GM21515 (cell line): ENCODE results near the gene TWIST2.

Source experiments
- ATAC-seq: cut with Tn5 transposase; IDR thresholded peaks from one replicate; pipeline ENCODE4 v1.9.1; 2021; ENCODE audit not compliant: unreplicated experiment

Gene TWIST2

GRCh38 chr2:238888781-238889180, 40.9 kb downstream of the TWIST2 start:
- no peak for ATAC-seq

- ATAC-seq: no peak
Observed at GRCh38 chr2:238890131-238890530, 42.2 kb downstream of the TWIST2 start.

- no peak for ATAC-seq
Observed at GRCh38 chr2:238890618-238891456, 43.0 kb downstream of the TWIST2 start.

DNA sequence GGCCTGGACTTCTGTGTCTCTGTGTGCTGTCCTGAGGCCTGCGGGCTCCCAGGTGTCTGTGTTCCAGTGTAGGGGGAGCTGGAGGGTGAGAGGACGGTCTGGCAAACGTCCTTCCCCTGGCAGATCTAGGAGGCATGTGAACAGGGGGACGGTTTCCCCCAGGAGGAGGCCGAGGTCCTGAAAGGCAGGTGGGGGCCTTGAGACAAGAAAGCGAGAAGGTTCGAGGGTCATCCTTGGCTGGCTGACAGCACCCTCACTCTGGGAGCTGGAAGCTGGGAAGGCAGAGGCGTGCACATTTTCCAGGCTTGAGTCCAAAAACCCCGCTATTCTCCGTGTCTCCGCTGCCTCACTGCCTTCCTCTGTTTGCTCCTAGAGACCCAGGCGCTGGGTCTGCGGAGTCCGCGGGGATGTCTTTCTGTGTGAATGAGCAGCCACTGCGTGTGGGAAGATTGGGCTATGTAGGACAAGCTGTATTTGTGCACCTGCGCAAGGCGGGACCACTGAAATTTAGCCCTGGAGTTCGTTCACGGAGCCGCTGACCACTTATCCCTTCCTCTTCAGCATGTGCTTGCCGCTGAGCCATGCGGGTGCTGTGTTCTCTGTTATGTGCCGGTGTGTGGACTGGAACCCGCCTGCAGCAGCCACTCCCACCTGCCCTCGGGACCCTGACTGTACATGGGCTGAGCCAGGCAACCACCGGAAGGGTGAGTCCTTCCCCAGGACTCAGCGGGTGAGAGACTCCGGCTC, 43.7 kb downstream of the TWIST2 start:
- no peak for ATAC-seq

DNA sequence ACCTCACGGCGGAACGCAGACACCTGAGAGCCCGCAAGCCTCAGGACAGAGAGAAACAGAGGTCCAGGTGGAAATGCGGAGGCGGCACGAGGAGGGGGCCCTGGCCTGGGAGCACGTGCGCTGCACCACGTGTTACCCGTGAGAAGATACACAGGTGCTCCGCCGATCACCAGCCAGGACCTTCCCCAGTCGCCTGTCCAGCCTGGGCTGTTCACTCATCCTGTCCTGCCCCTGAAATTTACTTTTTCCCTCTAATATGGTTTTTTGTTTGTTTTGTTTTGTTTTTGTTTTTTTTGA, 44.3 kb downstream of the TWIST2 start:
- no peak for ATAC-seq

- ATAC-seq: no peak
Observed at GRCh38 chr2:238892796-238893195, 44.9 kb downstream of the TWIST2 start.

GRCh38 chr2:238893349-238894000, 45.6 kb downstream of the TWIST2 start:
- ATAC-seq: no peak

DNA sequence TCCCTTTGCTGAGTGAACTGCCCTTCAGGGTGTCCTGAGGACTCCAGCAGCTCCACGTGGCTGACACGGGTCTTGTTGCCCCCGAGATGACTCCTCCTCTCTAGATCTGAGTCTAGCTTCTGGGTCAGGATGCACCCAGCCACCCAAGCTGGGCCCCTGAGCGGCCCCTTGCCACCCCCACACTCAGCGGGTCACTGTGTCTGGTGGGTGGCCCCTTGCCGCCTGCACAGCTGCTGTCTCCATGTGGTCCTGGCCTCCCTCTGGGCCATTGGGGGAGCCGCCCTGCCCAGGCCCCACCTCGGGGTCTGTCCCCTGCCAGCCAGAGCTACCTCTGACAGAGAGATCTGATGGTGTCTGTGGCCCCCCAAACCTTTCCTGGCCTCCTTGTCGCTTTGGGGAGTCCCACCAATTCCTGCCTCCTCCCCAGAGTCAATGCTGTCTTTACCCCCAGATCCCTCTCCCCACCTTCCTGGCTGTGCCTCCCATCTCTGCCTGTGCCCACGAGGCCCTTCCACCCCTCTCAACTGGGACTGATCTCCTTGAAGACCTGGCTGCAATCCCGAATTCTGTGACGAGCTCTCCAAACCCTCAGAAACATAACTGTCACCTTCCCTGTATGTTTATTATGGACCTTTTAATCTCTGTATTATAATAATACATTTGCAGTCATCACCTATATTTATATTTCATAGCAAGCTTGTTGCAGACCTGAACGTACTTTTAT, 46.5 kb downstream of the TWIST2 start:
- ATAC-seq: no peak

GRCh38 chr2:238894950-238895298, 47.0 kb downstream of the TWIST2 start:
- ATAC-seq: no peak

DNA sequence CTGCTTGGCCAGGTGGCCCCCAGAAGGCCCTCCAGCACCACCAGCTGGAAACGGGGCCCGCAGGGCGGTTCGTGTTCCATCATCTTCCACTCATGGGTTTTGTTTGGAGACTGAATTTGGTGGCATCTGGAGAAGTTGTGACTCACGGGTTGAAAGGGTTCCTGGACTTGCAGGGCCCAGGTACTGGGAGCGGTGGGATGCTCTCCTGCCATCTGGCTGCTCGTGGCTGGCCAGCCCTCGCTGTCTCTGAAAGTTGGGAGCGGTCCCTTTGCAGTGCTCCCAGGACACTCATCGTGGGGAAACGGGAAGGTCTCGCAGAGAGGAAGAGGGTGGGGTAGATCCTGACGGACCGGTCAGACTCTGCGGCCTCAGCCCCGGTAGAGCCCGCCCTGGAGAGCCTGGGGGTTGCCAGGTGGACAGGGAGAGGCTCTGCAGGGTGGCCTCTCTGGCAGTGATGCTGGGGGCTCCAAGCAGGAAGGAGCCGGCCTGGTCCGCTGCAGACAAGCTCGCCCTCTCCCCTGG, 47.5 kb downstream of the TWIST2 start:
- no peak for ATAC-seq

GRCh38 chr2:238895891-238896600, 48.2 kb downstream of the TWIST2 start:
- ATAC-seq: no peak

DNA sequence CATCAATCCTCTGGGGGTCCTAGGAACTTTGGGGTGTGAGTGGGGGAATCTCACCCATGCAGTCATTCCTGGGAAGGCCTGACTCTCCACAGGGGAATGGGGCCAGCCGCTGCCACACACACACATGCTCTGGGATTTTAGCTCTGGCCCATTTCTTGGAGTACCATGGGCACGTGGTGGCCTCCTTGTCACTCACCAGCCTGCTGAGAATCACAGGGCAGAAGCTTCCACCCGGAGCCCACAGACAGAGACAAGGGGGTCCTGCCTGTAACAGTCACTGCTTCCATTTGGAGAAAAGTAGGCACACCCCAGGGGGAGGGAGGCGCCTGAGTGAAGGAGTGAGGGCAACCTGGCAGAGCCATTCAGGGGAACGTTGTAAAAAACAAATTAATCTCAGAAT, 48.8 kb downstream of the TWIST2 start:
- ATAC-seq: no peak

DNA sequence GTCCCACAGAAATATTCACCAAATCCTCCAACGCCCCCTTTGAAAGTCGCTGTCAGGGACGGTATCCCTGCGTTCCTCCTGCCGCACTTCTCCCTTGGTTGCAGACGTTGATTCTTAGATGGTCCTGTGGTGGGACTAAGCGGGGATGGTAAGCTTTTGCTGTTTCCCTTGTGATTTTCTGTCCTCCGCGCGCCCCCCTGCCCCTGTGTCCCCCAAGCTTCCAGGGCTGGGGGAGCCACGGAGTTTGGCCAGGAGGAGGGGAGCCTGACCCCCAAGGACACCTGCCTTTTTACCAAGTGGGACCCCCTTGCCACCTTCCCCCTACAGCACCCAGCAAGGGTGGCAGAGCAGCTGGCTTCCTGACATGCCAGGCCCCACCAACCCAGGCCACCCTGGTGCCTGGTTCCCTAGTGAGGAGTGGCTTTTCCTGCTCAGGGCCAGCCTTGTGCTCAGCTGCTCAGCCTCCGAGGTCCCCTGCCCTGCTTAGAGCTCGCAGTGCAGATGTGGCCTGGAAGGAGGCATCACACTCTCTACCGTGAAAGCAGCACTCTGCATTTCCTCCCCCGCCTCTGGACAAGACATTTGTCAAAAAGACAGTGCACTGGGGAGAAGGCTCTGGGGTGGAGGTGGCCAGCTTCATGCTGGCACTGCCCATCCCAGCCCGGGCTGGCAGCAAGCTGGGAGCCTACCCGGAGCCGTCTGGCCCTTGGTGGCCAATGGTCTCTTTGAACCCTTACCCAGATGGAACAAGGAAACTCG, 49.4 kb downstream of the TWIST2 start:
- no peak for ATAC-seq

GRCh38 chr2:238897911-238898311, 50.0 kb downstream of the TWIST2 start:
- ATAC-seq: no peak

GRCh38 chr2:238898534-238899281, 50.8 kb downstream of the TWIST2 start:
- ATAC-seq: no peak

DNA sequence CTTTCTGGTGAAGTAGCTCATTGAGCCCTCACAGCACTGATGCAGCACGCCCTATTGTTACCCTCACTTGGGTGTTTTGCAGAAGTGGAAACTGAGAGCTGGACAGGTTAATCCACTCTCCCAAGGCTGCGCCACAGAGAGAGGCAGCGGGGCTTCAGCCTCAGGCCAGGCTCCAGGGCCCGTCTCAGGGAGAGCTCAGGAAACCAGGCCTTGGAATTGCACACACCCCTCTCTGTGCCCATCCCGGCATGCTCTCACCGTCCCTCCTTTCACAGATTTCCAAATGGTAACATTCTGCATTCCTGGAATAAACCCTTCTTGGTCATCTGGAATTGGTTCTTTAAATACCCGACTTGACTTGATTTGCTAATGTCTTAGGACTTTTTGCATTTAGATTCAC, 51.5 kb downstream of the TWIST2 start:
- no peak for ATAC-seq

DNA sequence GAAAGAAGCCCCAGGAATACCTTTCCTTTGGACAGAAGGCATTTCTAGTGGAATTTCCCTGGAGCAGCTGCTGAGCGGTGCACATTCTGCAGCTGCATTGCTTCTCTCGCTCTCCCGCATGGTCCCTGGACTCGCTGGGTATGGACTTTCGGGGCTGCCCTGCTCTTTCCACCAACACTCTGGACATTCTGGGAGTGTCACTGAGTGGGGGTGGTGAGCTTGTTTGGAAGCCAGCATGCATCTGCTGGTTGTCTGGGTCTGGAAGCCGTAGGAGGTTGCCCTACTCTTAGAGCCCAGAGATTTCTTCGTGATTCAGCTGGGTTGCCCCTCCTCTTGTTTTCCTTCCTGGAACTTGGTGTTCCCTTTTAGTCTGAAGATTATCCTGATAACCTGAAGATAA, 52.6 kb downstream of the TWIST2 start:
- no peak for ATAC-seq

GRCh38 chr2:238901461-238902057, 53.7 kb downstream of the TWIST2 start:
- ATAC-seq: no peak

DNA sequence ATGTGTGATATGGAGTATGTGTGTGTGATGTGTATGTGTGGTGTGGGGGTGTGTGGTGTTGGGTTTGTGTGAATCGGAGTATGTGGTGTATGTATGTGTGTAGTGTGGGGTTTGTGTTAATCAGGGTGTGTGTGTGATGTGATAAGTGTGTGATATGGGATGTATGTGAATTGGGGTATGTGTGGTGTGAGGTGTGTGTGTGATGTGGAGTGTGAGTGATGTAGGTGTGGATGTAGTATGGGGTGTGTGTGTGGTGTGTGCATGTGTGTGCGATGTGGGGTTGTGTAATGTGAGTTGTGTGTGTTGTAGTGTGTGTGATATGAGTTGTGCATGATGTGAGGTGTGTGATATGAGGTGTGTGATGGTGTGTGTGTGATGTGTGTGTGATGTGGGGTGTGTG, 54.4 kb downstream of the TWIST2 start:
- ATAC-seq: no peak
